ENCODE data around the gene LCN6. TPM values are rescaled to one million over a fixed set of nuclear protein-coding genes. Genes with fewer than 3 reads are reported as not detected.

LCN6 gene
- total and polyA plus RNA-seq, 8 donors, result 0.38 to 18.9 TPM; not detected in 6

DNA sequence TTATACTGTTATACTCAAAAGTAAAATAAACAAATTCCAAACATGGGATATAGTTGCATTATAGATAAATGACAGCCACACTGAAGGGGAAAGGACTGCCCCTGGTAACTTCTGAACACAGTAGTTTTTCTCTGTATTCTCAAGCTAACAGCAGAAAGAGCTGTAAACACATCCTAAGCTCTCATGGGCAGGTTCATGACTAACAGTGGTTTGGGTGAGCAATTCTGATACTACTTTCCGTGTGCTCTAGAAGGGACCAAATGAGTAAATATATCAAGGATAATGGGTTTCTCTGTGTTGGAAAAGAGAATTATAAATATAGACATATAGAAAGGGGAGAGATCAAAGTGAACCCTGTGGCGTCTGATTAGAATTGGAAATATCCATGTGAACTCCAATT lies 2.2 kb upstream of the LCN6 start:
- Histone ChIP-seq H3K4me3 (no peak overlapping the region), H3K36me3 (no peaks in the 10 kb centered on the region), H3K27ac (no peak overlapping the region), H3K4me1 (peaks cover 0 to 9% of the 10 kb centered on the region in 2 donors), H3K27me3 (peaks cover 0 to 14% of the 10 kb centered on the region in 2 donors), H3K9me3 (peaks cover 0 to 16% of the 10 kb centered on the region in 2 donors)
- intact Hi-C loops (cut with DNase I), result no loop called here
- DNase-seq (no peak), ATAC-seq (no peak)
- TF ChIP-seq, protein P1, sequence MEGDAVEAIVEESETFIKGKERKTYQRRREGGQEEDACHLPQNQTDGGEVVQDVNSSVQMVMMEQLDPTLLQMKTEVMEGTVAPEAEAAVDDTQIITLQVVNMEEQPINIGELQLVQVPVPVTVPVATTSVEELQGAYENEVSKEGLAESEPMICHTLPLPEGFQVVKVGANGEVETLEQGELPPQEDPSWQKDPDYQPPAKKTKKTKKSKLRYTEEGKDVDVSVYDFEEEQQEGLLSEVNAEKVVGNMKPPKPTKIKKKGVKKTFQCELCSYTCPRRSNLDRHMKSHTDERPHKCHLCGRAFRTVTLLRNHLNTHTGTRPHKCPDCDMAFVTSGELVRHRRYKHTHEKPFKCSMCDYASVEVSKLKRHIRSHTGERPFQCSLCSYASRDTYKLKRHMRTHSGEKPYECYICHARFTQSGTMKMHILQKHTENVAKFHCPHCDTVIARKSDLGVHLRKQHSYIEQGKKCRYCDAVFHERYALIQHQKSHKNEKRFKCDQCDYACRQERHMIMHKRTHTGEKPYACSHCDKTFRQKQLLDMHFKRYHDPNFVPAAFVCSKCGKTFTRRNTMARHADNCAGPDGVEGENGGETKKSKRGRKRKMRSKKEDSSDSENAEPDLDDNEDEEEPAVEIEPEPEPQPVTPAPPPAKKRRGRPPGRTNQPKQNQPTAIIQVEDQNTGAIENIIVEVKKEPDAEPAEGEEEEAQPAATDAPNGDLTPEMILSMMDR (IDR thresholded peaks at IDR 0.05), result no peak

DNA sequence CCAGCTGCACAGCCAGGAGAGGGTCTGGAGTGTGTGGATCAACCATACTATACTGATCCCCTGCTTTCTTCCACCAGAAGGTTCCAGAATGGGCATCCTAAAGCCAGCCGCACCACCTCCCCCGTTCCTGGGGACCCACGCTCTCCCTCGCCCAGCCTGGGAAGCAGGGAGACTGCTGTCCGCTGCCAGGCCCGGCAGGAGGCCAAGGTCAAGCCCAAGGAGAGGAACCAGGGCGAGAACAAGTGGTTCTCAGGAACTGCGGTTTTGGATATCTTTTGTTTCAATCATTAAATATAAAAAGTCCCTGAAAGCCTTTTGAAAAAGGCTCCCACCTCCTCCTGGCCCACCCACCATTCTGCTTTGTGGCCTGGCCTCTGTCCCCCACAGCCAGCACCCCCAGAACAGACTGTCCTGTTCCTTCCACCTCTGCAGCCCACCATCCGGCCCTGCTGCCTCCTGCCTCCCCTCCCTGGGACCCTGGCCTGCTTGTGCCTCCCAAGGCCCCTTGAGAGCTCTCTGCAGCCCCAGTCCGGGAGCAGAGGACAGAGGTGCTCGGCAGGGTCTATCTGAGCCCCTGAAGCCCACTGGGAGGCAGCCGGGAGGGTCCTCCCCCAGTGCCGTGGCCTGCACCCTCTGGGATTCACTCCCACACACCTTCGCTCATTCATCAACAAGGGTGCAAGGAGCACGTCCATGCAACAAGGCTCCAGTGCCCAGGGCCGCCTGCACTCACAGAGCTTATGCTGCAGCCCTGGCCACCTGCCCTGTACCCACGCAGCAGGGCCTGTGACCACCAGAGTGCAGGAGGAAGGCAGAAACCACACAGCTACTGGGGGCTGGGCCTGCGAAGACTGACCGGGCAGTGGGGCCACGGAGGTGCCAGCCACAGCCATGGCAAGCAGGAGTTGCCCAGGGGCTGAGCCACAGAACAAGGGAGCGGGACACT lies 614 bp upstream of the LCN6 start:
- TF ChIP-seq, protein P1 (IDR thresholded peaks at IDR 0.05), result no peak
- peak in 1 of 4 donors; percentile 53 for DNase-seq
- Histone ChIP-seq H3K9me3 (peaks cover 0 to 16% of the 10 kb centered on the region in 2 donors), H3K36me3 (no peaks in the 10 kb centered on the region), H3K4me3 (no peak overlapping the region), H3K4me1 (peaks cover 0 to 9% of the 10 kb centered on the region in 2 donors), H3K27ac (no peak overlapping the region), H3K27me3 (peaks cover 0 to 6% of the 10 kb centered on the region in 2 donors)
- intact Hi-C loops (cut with DNase I), result no loop called here
- peak; percentile 68 for ATAC-seq

DNA sequence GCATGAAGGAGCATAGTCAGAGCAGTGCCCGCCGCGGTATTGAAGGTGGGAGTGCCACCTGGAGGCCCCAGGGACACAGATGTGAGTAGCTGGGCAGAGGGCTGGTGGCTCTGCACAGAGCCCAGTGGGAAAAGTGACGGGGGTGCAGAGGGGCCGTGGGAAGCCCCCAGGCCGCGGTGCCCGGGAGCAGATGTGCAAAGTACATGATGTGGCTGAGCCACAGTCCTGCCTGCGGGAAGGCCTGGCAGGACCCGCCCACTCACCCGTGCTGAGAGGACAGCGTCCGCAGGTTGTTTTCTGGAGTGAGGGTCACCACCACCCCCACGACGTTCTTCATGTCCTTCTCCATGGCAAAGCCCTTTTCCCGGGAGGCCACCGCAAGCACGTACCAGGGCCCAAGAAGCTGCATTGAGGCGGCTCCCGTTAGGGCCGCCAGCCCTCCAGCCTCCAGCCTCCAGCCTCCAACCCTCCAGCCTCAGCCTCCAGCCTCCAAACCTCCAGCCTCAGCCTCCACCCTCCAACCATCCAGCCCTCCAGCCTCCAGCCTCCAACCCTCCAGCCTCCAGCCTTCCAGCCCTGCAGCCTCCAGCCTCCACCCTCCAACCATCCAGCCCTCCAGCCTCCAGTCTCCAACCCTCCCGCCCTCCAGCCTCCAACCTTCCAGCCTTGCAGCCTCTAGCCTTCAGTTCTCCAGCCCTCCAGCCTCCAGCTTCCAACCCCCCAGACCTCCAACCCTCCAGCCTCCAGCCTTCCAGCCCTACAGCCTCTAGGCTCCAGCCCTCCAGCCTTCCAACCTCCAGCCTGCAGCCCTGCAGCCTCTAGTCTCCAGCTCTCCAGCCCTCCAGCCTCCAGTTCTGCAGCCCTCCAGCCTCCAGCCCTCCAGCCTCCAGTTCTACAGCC lies 914 bp downstream of the LCN6 start:
- H3K4me3 ChIP-seq, result no peak overlapping the region
- H3K36me3 ChIP-seq, result no peaks in the 10 kb centered on the region
- peaks cover 2 to 20% of the 10 kb centered on the region in 2 donors for H3K27me3 ChIP-seq
- DNase-seq (no peak), ATAC-seq (no peak)
- peaks cover 0 to 13% of the 10 kb centered on the region in 2 donors for H3K4me1 ChIP-seq
- TF ChIP-seq, protein P1 (IDR thresholded peaks at IDR 0.05), result no peak
- H3K9me3 ChIP-seq, result peaks cover 0 to 15% of the 10 kb centered on the region in 2 donors
- no peak overlapping the region for H3K27ac ChIP-seq
- intact Hi-C loops (cut with DNase I), result no loop called here

DNA sequence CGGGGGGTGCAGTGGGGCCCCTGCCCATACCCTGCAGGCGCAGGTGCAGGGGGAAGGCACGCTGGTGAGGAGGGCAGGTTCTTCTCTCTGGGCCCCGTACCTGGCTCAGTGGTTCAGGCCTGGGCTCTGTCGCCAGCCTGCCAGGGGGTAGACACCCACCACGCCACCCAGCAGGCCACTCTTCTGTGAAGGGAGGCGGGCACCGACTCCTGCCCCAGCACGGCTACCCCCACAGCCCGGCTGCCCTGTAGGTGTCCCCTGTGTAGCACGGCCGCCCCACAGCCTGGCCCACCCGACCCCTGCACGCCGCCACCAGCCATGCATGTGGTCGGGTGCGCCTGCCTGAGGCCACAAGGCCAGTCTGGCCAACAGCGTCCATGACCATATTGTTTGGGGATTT lies 1.7 kb downstream of the LCN6 start:
- ATAC-seq, result no peak
- Histone ChIP-seq H3K36me3 (no peaks in the 10 kb centered on the region), H3K4me1 (peaks cover 6 to 21% of the 10 kb centered on the region in 2 donors), H3K27ac (no peak overlapping the region), H3K9me3 (peaks cover 0 to 7% of the 10 kb centered on the region in 2 donors), H3K27me3 (peaks cover 10 to 27% of the 10 kb centered on the region in 2 donors), H3K4me3 (no peak overlapping the region)
- TF ChIP-seq, protein P1 (IDR thresholded peaks at IDR 0.05), result no peak
- no peak for DNase-seq
- intact Hi-C loops (cut with DNase I), result no loop called here

Measured in left lung (tissue), 10 donors.